ENCODE data around the gene ATP8A2.

GRCh38 chr13:25857830-25858229 is 486.1 kb downstream of the ATP8A2 start:
- TF ChIP-seq, protein P1, sequence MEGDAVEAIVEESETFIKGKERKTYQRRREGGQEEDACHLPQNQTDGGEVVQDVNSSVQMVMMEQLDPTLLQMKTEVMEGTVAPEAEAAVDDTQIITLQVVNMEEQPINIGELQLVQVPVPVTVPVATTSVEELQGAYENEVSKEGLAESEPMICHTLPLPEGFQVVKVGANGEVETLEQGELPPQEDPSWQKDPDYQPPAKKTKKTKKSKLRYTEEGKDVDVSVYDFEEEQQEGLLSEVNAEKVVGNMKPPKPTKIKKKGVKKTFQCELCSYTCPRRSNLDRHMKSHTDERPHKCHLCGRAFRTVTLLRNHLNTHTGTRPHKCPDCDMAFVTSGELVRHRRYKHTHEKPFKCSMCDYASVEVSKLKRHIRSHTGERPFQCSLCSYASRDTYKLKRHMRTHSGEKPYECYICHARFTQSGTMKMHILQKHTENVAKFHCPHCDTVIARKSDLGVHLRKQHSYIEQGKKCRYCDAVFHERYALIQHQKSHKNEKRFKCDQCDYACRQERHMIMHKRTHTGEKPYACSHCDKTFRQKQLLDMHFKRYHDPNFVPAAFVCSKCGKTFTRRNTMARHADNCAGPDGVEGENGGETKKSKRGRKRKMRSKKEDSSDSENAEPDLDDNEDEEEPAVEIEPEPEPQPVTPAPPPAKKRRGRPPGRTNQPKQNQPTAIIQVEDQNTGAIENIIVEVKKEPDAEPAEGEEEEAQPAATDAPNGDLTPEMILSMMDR (IDR thresholded peaks at IDR 0.05): no peak
- TF ChIP-seq POLR2A (IDR thresholded peaks at IDR 0.05): no peak
